Forelimb muscle (tissue), 1 donor: ENCODE measurements around the gene DLX4. TPM values are rescaled to one million over a fixed set of nuclear protein-coding genes. Genes with fewer than 3 reads are reported as not detected.

Experiments
- DNase-seq: peaks from one replicate; pipeline ENCODE4 v3.0.0-alpha.2; 2013; ENCODE audit warnings: low read depth
- polyA plus RNA-seq: library from polyadenylated mRNA; unstranded; fragments of 120-200 nt; gene quantifications from one replicate; pipeline ENCODE4 v1.2.1, GENCODE V29; 2013; ENCODE audit not compliant: insufficient read length

DLX4 gene
- polyA plus RNA-seq, 1 donor, result 0.20 TPM

- no peak for DNase-seq
Measured at GRCh38 chr17:49987290-49987585, 18.2 kb downstream of the DLX4 start.

- no peak for DNase-seq
Measured at GRCh38 chr17:49987681-49988441, 18.9 kb downstream of the DLX4 start.

- DNase-seq, result no peak
Measured at GRCh38 chr17:49989518-49989880, 20.5 kb downstream of the DLX4 start.

- DNase-seq, result no peak
Measured at GRCh38 chr17:49990331-49990730, 21.3 kb downstream of the DLX4 start.

GRCh38 chr17:49990921-49991320 lies 21.9 kb downstream of the DLX4 start:
- no peak for DNase-seq

- no peak for DNase-seq
Measured at GRCh38 chr17:49991409-49991808, 22.4 kb downstream of the DLX4 start.

- no peak for DNase-seq
Measured at GRCh38 chr17:49992191-49992932, 23.4 kb downstream of the DLX4 start.

- no peak for DNase-seq
Measured at GRCh38 chr17:49992933-49993422, 24.0 kb downstream of the DLX4 start.

- DNase-seq, result no peak
Measured at GRCh38 chr17:49993423-49994060, 24.6 kb downstream of the DLX4 start.

GRCh38 chr17:49994085-49995054 lies 25.4 kb downstream of the DLX4 start:
- DNase-seq, result no peak

GRCh38 chr17:49995055-49995738 lies 26.2 kb downstream of the DLX4 start, which contains the start of gene DLX3:
Gene DLX3, minus strand, starts transcription at chr17:49995224. Its CDS starts 226 bp downstream, at chr17:49994998.
- DNase-seq, result no peak

GRCh38 chr17:49996121-49996494 lies 27.1 kb downstream of the DLX4 start:
- no peak for DNase-seq

GRCh38 chr17:49996495-49997300 lies 27.7 kb downstream of the DLX4 start:
- no peak for DNase-seq

GRCh38 chr17:49997301-49997650 lies 28.3 kb downstream of the DLX4 start:
- no peak for DNase-seq

- DNase-seq, result peak; percentile 60
Measured at GRCh38 chr17:49997773-49998703, 29.0 kb downstream of the DLX4 start.

- DNase-seq, result no peak
Measured at GRCh38 chr17:49998836-49999511, 30.0 kb downstream of the DLX4 start.

- no peak for DNase-seq
Measured at GRCh38 chr17:50003911-50004310, 34.9 kb downstream of the DLX4 start.

GRCh38 chr17:50009282-50009681 lies 40.3 kb downstream of the DLX4 start:
- no peak for DNase-seq
